HG03342 (cell line): ENCODE results near the gene E2F1.
A peak's percentile ranks its signal among the peaks of the same experiment; 100 is the strongest.

Experiments used
- ATAC-seq: cut with Tn5 transposase; IDR thresholded peaks from one replicate; pipeline ENCODE4 v1.9.1; 2021; ENCODE audit warnings: mild to moderate bottlenecking, moderate library complexity; ENCODE audit not compliant: unreplicated experiment

E2F1 gene

GRCh38 chr20:33687993-33688937 lies 2.1 kb upstream of the E2F1 start:
- ATAC-seq: no peak

GRCh38 chr20:33687370-33687915 lies 1.3 kb upstream of the E2F1 start:
- ATAC-seq: no peak

- ATAC-seq: no peak
Observed at GRCh38 chr20:33686984-33687366, 790 bp upstream of the E2F1 start.

DNA sequence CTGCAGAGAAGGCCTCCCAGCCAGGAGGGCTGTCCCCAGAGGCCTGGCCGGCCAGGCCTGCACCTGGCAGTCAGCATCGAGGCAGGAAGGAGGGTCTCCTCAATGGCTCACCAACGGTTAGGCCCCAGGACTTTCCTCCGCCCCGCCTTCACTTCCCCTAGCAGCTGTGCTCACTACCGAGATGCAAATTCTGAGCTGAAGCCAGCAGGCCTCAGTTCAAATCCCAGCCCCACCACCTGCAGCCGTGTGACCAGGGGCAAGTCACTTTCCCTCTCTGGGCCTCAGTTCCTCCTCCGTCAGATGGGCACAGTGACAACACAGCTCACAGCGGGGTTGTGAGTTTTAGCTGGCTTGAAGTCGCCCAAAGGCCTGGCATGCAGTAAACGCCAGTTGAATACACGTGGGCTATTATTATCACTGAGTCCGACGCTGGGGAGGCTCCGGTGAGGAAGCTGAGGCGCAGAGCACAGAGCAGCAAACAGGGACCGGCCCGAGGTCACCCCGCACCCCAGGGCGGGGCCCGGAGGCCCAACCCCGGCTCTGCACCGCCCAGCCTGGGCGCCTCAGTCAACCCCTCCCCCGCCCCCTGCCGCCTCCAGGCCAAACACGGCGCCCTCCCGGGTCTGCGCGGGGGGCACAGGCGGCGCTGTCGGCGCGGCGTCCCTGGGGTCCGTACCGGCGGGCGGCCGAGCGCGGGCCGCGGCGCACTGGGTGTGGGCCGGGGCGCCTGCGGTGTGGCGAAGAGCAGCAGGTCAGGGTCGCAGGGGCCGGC lies 671 bp downstream of the E2F1 start:
- peak; percentile 38 for ATAC-seq

GRCh38 chr20:33684533-33685327 lies 1.5 kb downstream of the E2F1 start:
- ATAC-seq: no peak

DNA sequence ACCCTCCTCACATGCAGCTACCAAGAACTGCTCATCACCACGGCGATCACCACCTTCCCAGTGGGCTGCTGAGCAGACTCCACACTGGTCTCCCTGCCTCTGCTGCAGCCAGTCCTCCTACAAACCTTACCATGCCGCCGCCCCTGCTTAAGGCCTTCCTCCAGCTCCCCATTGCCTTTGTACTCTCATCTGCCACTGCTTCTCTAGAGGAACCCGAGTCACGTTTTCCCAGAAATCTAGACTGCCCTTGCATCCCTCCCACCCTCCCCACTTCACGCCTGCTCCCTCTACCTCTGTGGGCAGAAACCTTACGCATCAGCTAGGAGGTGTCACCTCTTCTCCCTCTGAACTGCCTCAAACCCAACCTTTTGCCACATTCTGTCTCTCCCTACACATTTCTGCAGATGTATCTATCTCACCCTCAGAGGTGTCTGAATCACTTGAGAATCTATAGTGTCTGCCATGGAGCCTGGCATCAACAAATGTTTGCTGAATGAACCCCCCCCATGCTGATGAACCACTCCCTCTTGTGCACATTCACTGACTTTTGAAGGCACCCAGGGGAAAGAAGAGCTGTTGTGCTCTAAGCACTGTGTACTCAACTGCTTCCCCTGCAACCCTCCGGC lies 4.3 kb downstream of the E2F1 start:
- ATAC-seq: no peak

DNA sequence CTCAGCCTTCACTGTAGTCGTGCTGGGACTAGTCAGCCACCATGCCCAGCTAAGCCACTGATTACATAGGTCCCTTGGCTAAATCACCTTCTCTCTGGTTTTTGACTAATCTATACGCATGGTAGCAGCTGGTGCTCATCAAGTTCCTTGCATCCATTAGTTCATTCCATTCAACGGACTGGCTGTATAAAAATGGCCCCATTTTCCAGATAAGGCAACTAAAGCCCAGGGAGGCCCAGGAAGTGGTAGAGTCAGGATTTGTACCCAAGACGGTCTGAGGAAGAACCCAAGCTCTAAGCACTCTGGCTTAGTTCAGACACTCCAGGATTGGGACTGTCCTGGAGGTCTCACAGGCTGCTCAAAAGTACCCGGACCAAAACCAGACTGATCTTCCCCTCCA lies 4.9 kb downstream of the E2F1 start:
- ATAC-seq: no peak

DNA sequence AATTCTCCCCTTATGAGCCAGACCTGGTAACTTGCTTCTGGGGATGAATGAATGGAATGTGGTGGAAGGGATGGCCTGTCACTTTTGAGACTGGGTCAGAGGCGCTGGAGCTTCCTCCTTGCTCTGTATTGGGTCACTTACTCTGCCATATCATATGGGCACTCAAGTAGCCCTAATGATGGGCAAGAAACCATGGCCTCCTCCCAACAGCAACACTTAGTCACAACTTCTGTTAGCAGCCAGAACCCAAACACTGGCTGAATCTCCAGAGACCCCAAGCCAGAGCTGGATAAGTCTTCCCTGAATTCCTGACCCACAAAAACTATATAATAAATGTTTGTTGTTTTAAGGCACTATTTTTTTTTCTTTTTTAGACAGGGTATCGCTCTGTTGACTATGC lies 5.5 kb downstream of the E2F1 start:
- no peak for ATAC-seq

- ATAC-seq: peak; percentile 69
Observed at GRCh38 chr20:33679758-33680485, 6.3 kb downstream of the E2F1 start.

DNA sequence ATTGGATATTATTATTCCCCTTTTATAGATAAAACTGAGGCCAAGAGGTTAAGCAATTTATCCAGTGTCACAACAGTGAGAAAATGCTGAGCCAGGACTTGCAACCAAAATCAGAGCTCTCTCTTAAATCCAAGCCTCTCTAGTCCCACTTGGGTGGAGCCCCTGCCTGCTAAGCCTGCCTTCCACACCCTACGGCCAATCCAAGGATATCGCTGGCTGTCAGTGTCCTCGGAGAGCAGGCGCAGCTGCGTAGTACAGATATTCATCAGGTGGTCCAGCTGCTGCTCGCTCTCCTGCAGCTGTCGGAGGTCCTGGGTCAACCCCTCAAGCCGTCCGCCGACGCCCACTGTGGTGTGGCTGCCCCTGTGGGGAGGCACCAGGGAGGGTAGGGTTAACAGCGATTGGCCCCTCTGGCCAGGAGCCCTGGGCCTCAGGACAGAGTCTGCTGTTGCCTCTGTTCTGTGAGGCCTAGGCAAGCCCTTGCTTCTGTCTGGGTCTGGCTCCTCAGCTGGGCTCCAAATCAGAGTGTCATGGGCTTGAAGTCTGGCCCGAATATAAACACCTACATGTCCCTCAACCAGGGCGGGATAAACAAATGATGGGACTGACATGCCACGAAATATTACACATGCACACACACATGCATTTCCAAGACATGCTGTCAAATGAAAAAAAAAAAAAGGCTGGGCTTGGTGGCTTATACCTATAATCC lies 8.0 kb downstream of the E2F1 start:
- ATAC-seq: no peak

DNA sequence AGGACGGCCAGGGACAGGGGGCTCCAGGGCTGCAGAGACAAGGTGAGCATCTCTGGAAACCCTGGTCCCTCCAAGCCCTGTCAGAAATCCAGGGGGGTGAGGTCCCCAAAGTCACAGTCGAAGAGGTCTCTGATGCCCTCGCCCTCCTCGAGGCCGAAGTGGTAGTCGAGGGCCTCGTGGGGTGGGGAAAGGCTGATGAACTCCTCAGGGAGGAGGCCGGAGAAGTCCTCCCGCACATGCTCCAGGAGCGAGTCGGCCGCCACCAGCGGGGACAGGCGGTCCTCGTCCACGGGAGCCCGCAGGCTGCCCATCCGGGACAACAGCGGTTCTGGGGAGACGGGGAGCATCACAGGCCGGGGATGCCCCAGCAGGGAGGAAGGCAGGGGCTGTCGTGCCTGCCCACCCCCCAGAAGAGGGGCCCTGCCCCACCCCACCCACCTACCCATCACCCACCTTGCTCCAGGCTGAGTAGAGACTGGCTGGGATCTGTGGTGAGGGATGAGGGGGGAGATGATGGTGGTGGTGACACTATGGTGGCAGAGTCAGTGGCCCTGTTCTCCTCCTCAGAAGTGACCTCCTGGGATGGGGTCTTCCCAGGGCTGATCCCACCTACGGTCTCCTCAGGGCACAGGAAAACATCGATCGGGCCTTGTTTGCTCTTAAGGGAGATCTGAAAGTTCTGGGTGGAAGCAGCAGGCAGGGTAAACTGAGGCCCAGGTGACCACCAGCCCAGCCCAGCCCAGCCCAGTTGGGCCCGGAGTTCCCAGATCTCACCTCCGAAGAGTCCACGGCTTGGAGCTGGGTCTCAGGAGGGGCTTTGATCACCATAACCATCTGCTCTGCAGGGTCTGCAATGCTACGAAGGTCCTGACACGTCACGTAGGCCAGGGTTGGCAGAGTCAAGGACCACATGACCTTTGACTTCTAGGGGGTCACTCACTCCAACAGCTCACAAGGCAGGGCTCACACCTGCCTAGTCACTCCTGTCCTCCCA lies 9.2 kb downstream of the E2F1 start:
- no peak for ATAC-seq

GRCh38 chr20:33676121-33676520 lies 10.1 kb downstream of the E2F1 start:
- no peak for ATAC-seq

DNA sequence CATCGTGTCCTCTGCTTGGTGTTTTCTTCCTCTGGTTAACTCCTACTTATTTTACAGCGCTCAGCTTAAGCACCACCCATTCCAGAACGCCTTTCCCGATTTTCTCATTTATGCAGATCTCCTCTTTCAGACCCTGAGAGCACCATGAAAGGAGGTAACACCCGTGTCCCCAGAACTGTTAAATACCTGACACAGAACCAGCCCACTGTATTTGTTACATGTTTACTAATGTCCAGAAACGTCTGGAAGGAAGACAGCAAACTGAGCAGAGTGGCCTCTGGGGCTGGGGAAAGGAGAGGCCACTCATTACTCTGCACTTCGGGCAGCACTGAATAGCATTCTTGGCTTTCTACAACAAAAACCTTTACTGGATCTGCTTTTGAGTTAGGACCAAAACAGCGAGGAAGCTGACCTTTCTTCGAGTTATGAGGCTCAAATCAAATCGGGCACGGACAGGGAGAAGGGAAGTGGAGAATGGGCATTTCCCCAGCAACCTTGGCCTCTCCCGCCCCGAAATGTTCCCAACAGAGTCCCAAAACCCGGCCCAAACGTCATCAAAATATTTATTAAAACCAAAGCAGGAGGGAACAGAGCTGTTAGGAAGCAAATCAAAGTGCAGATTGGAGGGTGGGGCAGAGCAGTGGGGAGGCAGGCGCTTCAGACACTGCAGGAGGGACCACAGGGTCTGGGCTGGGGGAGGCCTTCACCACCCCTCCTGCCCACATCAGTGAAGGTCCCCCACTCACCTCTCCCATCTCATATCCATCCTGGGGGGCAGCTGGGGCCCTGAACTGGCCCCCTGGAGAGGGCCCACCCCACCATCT lies 10.8 kb downstream of the E2F1 start:
- no peak for ATAC-seq

DNA sequence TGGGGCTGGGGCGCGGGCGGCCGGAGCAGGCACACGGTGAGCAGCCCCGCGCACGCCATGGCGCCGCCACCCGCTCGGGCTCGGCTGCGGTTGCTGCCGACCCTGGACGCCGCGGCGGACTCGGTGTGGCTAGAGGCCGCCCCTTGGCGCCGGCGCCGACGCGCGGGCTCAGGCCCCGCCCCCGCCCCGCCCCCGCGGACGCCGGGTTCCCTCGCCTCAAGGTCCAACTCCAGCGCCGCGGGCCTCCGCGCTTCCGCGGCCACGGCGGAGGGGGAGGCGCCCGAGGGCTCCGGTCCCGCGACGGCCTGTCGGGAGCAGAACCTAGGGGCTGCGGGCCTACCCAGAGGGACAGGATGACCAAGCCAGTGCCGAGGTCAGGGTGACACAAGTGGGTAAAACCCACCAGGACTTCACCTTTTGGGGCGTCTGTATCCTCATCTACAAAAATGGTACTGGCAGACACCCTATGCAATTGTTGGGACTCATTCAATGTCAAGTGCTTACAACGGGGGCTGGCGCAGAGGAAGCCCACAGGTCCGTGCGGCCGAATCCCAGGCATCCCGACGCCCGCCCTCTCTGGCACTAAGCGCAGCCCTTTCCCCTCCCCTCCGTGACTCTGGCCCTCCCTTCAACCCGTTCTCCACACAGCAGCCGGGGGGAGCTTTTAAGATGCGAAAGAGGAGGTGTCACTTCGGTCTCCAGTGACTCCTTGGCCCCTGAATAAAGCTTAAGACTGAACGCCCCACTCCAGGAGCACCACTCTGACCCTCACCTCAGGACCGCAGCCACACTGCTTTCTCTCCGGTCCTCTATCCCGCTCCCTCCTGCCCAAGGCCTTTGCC lies 11.7 kb downstream of the E2F1 start, which contains the start of gene NECAB3:
Gene NECAB3, minus strand, starts transcription at position 135 of the 842 bp plus-strand sequence. Its CDS starts 76 bp downstream, at position 59.
- ATAC-seq: peak; percentile 54

DNA sequence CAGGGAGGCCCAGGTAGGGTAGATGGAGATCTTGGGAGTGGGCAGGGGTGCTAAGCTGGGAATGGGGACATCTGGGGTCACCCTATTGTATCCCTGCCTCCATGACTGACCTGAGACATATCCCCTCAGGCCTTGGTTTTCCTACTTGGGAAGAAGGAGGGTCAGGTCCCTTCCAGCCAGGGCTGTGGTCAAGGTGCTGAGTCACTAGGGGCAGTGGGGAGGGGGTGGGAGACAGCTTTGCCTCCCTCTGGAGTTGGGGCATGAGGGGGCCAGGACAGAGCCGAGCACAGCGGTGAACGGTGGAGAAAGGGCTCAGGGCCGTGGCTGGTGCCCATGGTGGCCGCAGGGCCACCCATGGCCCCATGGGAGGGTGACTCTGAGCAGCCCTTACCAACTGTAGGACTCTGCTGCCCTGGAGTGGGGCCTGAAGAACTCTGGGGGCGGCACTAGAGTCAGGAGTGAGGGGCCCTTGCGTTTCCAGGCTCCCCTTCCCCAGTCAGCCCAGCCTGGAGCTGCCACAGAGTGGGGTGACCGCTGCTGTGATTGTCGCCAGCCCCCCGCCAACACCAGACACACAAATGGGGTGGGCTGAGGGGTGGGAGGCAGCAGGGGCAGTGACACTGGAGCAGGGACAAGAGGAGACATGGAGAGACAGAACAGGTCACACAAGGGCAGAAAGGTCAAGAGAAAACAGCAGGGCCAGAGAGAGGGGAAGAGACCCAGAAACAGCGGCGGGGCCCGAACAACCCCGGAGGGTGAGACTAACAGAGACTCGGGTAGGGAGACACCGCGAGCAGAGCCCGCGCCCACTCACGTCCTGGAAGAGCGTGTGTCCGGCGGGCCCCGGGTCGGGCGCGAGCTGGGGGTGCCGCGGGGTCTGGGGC lies 12.5 kb downstream of the E2F1 start:
- peak; percentile 25 for ATAC-seq
